Thymus (tissue), 11 donors: ENCODE data around the gene ZDHHC14. TPM values are rescaled to one million over a fixed set of nuclear protein-coding genes. Genes with fewer than 3 reads are reported as not detected.
"Not testable (repeated sequence)": the region's sequence is repeated elsewhere in the genome, so short reads cannot be mapped to it uniquely, and the experiment has no call there.

Experiments
- DNase-seq, 9 donors: peaks; one replicate each; pipeline ENCODE4 v3.0.0-alpha.2; 2013; ENCODE audit warnings: low spot score in 9 of 9, low read depth in 6 of 9, missing footprints in 1 of 9
- H3K27ac ChIP-seq, 2 donors: one replicate each; pipeline ENCODE4 v1.5.1; 2013; ENCODE audit warnings: control low read depth in 1 of 2, low read depth in 1 of 2, low read length in 1 of 2, mild to moderate bottlenecking in 1 of 2, moderate library complexity in 1 of 2
- H3K27me3 ChIP-seq, 2 donors: one replicate each; pipeline ENCODE4 v1.5.1; 2013; ENCODE audit warnings: low read length in 1 of 2; ENCODE audit not compliant: control insufficient read depth in 2 of 2, insufficient read depth in 1 of 2
- H3K36me3 ChIP-seq, 2 donors: one replicate each; pipeline ENCODE4 v1.5.1; 2013; ENCODE audit warnings: low read length in 1 of 2, mild to moderate bottlenecking in 1 of 2, moderate library complexity in 1 of 2; ENCODE audit not compliant: control insufficient read depth in 2 of 2, insufficient read depth in 2 of 2
- H3K4me1 ChIP-seq, 2 donors: one replicate each; pipeline ENCODE4 v1.5.1; 2013; ENCODE audit warnings: low read length in 2 of 2; ENCODE audit not compliant: control insufficient read depth in 2 of 2, insufficient read depth in 2 of 2
- H3K4me3 ChIP-seq, 2 donors: one replicate each; pipeline ENCODE4 v1.5.1; 2013; ENCODE audit warnings: low read length in 2 of 2, control low read depth in 1 of 2, mild to moderate bottlenecking in 1 of 2
- H3K9me3 ChIP-seq, 2 donors: one replicate each; pipeline ENCODE4 v1.5.1; 2013; ENCODE audit warnings: low read length in 1 of 2, mild to moderate bottlenecking in 1 of 2; ENCODE audit not compliant: control insufficient read depth in 2 of 2, insufficient read depth in 1 of 2
- WGBS: extraction: QIAGEN DNeasy Blood & Tissue Kit; methylation state at CpG from one replicate; pipeline ENCODE4 v1.1.7; 2013; 5-methylcytosine and 5-hydroxymethylcytosine counted together
- polyA plus RNA-seq: library from polyadenylated mRNA; stranded (reverse); fragments of 200-250 nt; gene quantifications from one replicate; pipeline ENCODE4 v1.2.3, GENCODE V29; 2013
- total RNA-seq: library from RNA; stranded (reverse); fragments of 120-200 nt; gene quantifications from one replicate; pipeline ENCODE4 v1.2.4, GENCODE V29; 2013
- donor health status: healthy.

Gene ZDHHC14
- total and polyA plus RNA-seq, 2 donors, result 3.4 to 7.5 TPM

- WGBS, result 96% methylated on average over 5 of the region's 5 CpGs
Observed at GRCh38 chr6:157408427-157408826, 27.4 kb downstream of the ZDHHC14 start.

GRCh38 chr6:157410045-157410444, 29.1 kb downstream of the ZDHHC14 start:
- Histone ChIP-seq H3K9me3 (no peaks in the 10 kb centered on the region), H3K4me3 (no peak overlapping the region), H3K36me3 (no peaks in the 10 kb centered on the region), H3K27ac (no peak overlapping the region), H3K27me3 (no peaks in the 10 kb centered on the region), H3K4me1 (no peaks in the 10 kb centered on the region)
- 97% methylated on average over 5 of the region's 5 CpGs for WGBS
- DNase-seq, result no peak

More at GRCh38 chr6:157408427-157408826, 27.4 kb downstream of the ZDHHC14 start:
- not testable (repeated sequence) for H3K9me3 ChIP-seq, DNase-seq, H3K4me1 ChIP-seq, H3K36me3 ChIP-seq, H3K27ac ChIP-seq, H3K4me3 ChIP-seq, H3K27me3 ChIP-seq

GRCh38 chr6:157411368-157411767, 30.4 kb downstream of the ZDHHC14 start:
- Histone ChIP-seq H3K4me3 (no peak overlapping the region), H3K27me3 (no peaks in the 10 kb centered on the region), H3K4me1 (no peaks in the 10 kb centered on the region), H3K27ac (no peak overlapping the region), H3K9me3 (no peaks in the 10 kb centered on the region), H3K36me3 (no peaks in the 10 kb centered on the region)
- DNase-seq, result no peak
- 100% methylated on average over 1 of the region's 1 CpG for WGBS

- Histone ChIP-seq H3K27ac (no peak overlapping the region), H3K4me3 (no peak overlapping the region), H3K36me3 (no peaks in the 10 kb centered on the region), H3K9me3 (no peaks in the 10 kb centered on the region), H3K27me3 (no peaks in the 10 kb centered on the region), H3K4me1 (no peaks in the 10 kb centered on the region)
- 96% methylated on average over 11 of the region's 11 CpGs for WGBS
- DNase-seq, result no peak
Observed at GRCh38 chr6:157412791-157413190, 31.8 kb downstream of the ZDHHC14 start.

GRCh38 chr6:157420497-157420896, 39.5 kb downstream of the ZDHHC14 start:
- Histone ChIP-seq H3K4me3 (no peak overlapping the region), H3K9me3 (no peaks in the 10 kb centered on the region), H3K27me3 (no peaks in the 10 kb centered on the region), H3K4me1 (no peaks in the 10 kb centered on the region), H3K27ac (no peak overlapping the region), H3K36me3 (no peaks in the 10 kb centered on the region)
- WGBS, result 85% methylated on average over 8 of the region's 8 CpGs
- DNase-seq, result no peak

GRCh38 chr6:157424491-157425020, 43.6 kb downstream of the ZDHHC14 start:
- Histone ChIP-seq H3K4me3 (no peak overlapping the region), H3K27me3 (no peaks in the 10 kb centered on the region), H3K27ac (no peak overlapping the region), H3K36me3 (no peaks in the 10 kb centered on the region), H3K4me1 (peaks cover 0 to 4% of the 10 kb centered on the region in 2 donors), H3K9me3 (no peaks in the 10 kb centered on the region)
- 96% methylated on average over 11 of the region's 11 CpGs for WGBS
- no peak for DNase-seq

GRCh38 chr6:157427969-157428368, 47.0 kb downstream of the ZDHHC14 start:
- H3K27ac ChIP-seq, result no peak overlapping the region
- H3K27me3 ChIP-seq, result no peaks in the 10 kb centered on the region
- no peaks in the 10 kb centered on the region for H3K36me3 ChIP-seq
- no peaks in the 10 kb centered on the region for H3K9me3 ChIP-seq
- 95% methylated on average over 7 of the region's 7 CpGs for WGBS
- peaks cover 0 to 4% of the 10 kb centered on the region in 2 donors for H3K4me1 ChIP-seq
- no peak overlapping the region for H3K4me3 ChIP-seq
- DNase-seq, result no peak

- no peaks in the 10 kb centered on the region for H3K9me3 ChIP-seq
- H3K27ac ChIP-seq, result no peak overlapping the region
- H3K27me3 ChIP-seq, result no peaks in the 10 kb centered on the region
- H3K4me1 ChIP-seq, result peaks cover 0 to 4% of the 10 kb centered on the region in 2 donors
- 92% methylated on average over 21 of the region's 21 CpGs for WGBS
- no peaks in the 10 kb centered on the region for H3K36me3 ChIP-seq
- H3K4me3 ChIP-seq, result no peak overlapping the region
- no peak for DNase-seq
Observed at GRCh38 chr6:157428427-157429202, 47.6 kb downstream of the ZDHHC14 start.

GRCh38 chr6:157429248-157429647, 48.3 kb downstream of the ZDHHC14 start:
- H3K36me3 ChIP-seq, result no peaks in the 10 kb centered on the region
- 97% methylated on average over 1 of the region's 1 CpG for WGBS
- no peak overlapping the region for H3K27ac ChIP-seq
- H3K4me3 ChIP-seq, result no peak overlapping the region
- DNase-seq, result no peak
- no peaks in the 10 kb centered on the region for H3K27me3 ChIP-seq
- H3K9me3 ChIP-seq, result no peaks in the 10 kb centered on the region
- peaks cover 0 to 4% of the 10 kb centered on the region in 2 donors for H3K4me1 ChIP-seq
